KMS-11 (cell line): ENCODE data around the gene SLC7A4.

Experiments
- H2AFZ ChIP-seq: fragments of 200-600 bp; sonication (generic); 2 replicates; pipeline ENCODE4 v1.6.1; 2016; ENCODE audit warnings: antibody characterized with exemption, mixed run types, low read depth
- H3K27ac ChIP-seq: fragments of 200-600 bp; sonication (generic); 2 replicates; pipeline ENCODE4 v1.6.1; 2016; ENCODE audit warnings: mild to moderate bottlenecking, mixed run types
- H3K27me3 ChIP-seq: fragments of 200-600 bp; sonication (generic); 2 replicates; pipeline ENCODE4 v1.6.1; 2017; ENCODE audit warnings: mild to moderate bottlenecking, low read depth, mixed run types, moderate library complexity; ENCODE audit not compliant: insufficient read depth
- H3K36me3 ChIP-seq: fragments of 200-600 bp; sonication (generic); 2 replicates; pipeline ENCODE4 v1.6.1; 2017; ENCODE audit warnings: mild to moderate bottlenecking, mixed run types; ENCODE audit not compliant: insufficient read depth
- H3K4me1 ChIP-seq: fragments of 200-600 bp; sonication (generic); 2 replicates; pipeline ENCODE4 v1.6.1; 2016; ENCODE audit warnings: mild to moderate bottlenecking, low read depth, mixed run types; ENCODE audit not compliant: poor library complexity, severe bottlenecking
- H3K4me2 ChIP-seq: fragments of 200-600 bp; sonication (generic); 2 replicates; pipeline ENCODE4 v1.7.0; 2016; ENCODE audit warnings: mild to moderate bottlenecking, mixed run types
- H3K4me3 ChIP-seq: fragments of 200-600 bp; sonication (generic); IDR thresholded peaks from 2 replicates; pipeline ENCODE4 v1.6.1; 2017; ENCODE audit warnings: low read depth, low read length, mixed read lengths; ENCODE audit not compliant: insufficient read depth
- H3K79me2 ChIP-seq: fragments of 200-600 bp; sonication (generic); 2 replicates; pipeline ENCODE4 v1.6.1; 2016; ENCODE audit warnings: low read depth, mixed run types; ENCODE audit not compliant: insufficient read depth
- H3K9ac ChIP-seq: fragments of 200-600 bp; sonication (generic); 2 replicates; pipeline ENCODE4 v1.6.1; 2016; ENCODE audit warnings: mild to moderate bottlenecking, mixed run types
- H4K20me1 ChIP-seq: fragments of 200-600 bp; sonication (generic); 2 replicates; pipeline ENCODE4 v1.6.1; 2016; ENCODE audit warnings: mild to moderate bottlenecking, mixed run types; ENCODE audit not compliant: insufficient read depth
- TF ChIP-seq, protein P1 (sequence below): fragments of 200-600 bp; sonication (generic); conservative IDR thresholded peaks from 2 replicates; pipeline ENCODE4 v1.6.1; 2017; ENCODE audit warnings: low read depth, mild to moderate bottlenecking, antibody characterized with exemption, low read length, moderate library complexity, mixed read lengths

Gene SLC7A4

DNA sequence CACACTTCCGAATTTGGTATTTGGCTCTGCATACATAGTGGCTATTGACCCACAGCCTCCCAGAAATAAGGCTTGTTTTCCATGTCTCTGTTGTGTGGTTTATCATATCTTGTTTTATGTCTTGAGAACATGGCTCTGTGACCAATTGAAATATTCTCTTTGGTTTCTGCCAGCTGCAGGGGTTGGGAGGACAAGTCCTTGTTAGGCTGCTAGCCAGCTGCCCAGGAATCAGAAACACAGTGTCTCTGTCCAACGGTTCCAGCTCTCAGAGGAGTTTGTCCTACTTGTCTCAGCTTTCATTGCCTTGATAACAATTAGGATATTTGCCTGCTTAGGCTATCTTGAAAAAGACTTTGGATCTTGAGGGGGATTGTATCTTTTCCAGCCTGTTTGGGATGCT lies 6.0 kb upstream of the SLC7A4 start:
- H3K79me2 ChIP-seq: no peaks in the 10 kb centered on the region
- H3K4me1 ChIP-seq: no peaks in the 10 kb centered on the region
- H3K36me3 ChIP-seq: no peaks in the 10 kb centered on the region
- H3K27ac ChIP-seq: no peak overlapping the region
- no peak overlapping the region for H2AFZ ChIP-seq
- TF ChIP-seq, protein P1, sequence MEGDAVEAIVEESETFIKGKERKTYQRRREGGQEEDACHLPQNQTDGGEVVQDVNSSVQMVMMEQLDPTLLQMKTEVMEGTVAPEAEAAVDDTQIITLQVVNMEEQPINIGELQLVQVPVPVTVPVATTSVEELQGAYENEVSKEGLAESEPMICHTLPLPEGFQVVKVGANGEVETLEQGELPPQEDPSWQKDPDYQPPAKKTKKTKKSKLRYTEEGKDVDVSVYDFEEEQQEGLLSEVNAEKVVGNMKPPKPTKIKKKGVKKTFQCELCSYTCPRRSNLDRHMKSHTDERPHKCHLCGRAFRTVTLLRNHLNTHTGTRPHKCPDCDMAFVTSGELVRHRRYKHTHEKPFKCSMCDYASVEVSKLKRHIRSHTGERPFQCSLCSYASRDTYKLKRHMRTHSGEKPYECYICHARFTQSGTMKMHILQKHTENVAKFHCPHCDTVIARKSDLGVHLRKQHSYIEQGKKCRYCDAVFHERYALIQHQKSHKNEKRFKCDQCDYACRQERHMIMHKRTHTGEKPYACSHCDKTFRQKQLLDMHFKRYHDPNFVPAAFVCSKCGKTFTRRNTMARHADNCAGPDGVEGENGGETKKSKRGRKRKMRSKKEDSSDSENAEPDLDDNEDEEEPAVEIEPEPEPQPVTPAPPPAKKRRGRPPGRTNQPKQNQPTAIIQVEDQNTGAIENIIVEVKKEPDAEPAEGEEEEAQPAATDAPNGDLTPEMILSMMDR: no peak
- H3K4me3 ChIP-seq: no peak overlapping the region
- no peak overlapping the region for H3K9ac ChIP-seq
- H3K4me2 ChIP-seq: no peak overlapping the region
- H3K27me3 ChIP-seq: no peaks in the 10 kb centered on the region; the same call in 1 of the 2 replicates
- no peaks in the 10 kb centered on the region for H4K20me1 ChIP-seq

DNA sequence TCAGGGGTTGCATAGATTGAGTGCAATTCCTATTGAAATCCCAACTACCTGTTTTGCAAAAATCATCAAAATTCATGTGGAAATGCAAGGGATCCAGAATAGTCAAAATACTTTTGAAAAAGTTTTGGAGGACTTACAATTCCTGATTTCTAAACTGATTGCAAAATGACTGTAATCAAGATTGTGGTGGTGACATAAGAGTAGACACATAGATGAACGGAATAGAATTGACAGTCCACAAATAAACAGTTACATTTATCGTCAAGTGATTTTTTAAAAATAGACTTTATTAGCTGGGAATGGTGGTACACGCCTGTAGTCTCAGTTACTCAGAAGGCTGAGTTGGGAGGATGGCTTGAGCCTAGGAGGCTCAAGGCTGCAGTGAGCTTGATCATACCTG lies 2.6 kb upstream of the SLC7A4 start:
- Histone ChIP-seq H3K36me3 (no peaks in the 10 kb centered on the region), H3K4me3 (no peak overlapping the region), H3K4me1 (no peaks in the 10 kb centered on the region), H4K20me1 (no peaks in the 10 kb centered on the region), H3K4me2 (no peak overlapping the region), H3K9ac (no peak overlapping the region), H3K27ac (no peak overlapping the region), H3K79me2 (no peaks in the 10 kb centered on the region), H3K27me3 (no peaks in the 10 kb centered on the region; the same call in 1 of the 2 replicates), H2AFZ (no peak overlapping the region)
- TF ChIP-seq, protein P1: no peak

- Histone ChIP-seq H3K9ac (no peak overlapping the region), H3K36me3 (no peaks in the 10 kb centered on the region), H3K27ac (no peak overlapping the region), H2AFZ (no peak overlapping the region), H4K20me1 (no peaks in the 10 kb centered on the region), H3K4me2 (no peak overlapping the region), H3K79me2 (no peaks in the 10 kb centered on the region), H3K27me3 (peaks cover 3% of the 10 kb centered on the region; the same call in 1 of the 2 replicates), H3K4me1 (no peaks in the 10 kb centered on the region), H3K4me3 (no peak overlapping the region)
- TF ChIP-seq, protein P1: no peak
Observed at GRCh38 chr22:21033895-21034294, 1.5 kb upstream of the SLC7A4 start.

- Histone ChIP-seq H3K27me3 (peaks cover 3% of the 10 kb centered on the region; the same call in 1 of the 2 replicates), H4K20me1 (no peaks in the 10 kb centered on the region), H3K27ac (no peak overlapping the region), H3K9ac (no peak overlapping the region), H2AFZ (no peak overlapping the region), H3K4me3 (no peak overlapping the region), H3K4me2 (no peak overlapping the region), H3K36me3 (no peaks in the 10 kb centered on the region), H3K4me1 (no peaks in the 10 kb centered on the region), H3K79me2 (no peaks in the 10 kb centered on the region)
- TF ChIP-seq, protein P1: no peak
Observed at GRCh38 chr22:21032868-21033688, 717 bp upstream of the SLC7A4 start.
